Testis (tissue), 3 donors: Measurements from ENCODE around the gene GOLGA5. TPM values are rescaled to one million over a fixed set of nuclear protein-coding genes. Genes with fewer than 3 reads are reported as not detected.
"Not testable (repeated sequence)": the region's sequence is repeated elsewhere in the genome, so short reads cannot be mapped to it uniquely, and the experiment has no call there.

Experiments
- DNase-seq: peaks from one replicate; pipeline ENCODE4 v3.0.0-alpha.2; 2019
- H3K27ac ChIP-seq, 2 donors: fragments of 200-600 bp; sonication (generic); one replicate each; pipeline ENCODE4 v1.5.1; 2019
- H3K27me3 ChIP-seq: fragments of 200-600 bp; sonication (generic); one replicate; pipeline ENCODE4 v1.5.1; 2019
- H3K36me3 ChIP-seq: fragments of 200-600 bp; sonication (generic); one replicate; pipeline ENCODE4 v1.5.1; 2017; ENCODE audit warnings: low read depth; ENCODE audit errors: missing control alignments
- H3K4me1 ChIP-seq: fragments of 200-600 bp; sonication (generic); one replicate; pipeline ENCODE4 v1.5.1; 2019
- H3K4me3 ChIP-seq, 2 donors: fragments of 200-600 bp; sonication (generic); one replicate each; pipeline ENCODE4 v1.5.1; 2017 to 2019
- H3K9me3 ChIP-seq: fragments of 200-600 bp; sonication (generic); one replicate; pipeline ENCODE4 v1.5.1; 2017
- CTCF ChIP-seq, 3 experiments: fragments of 450-650 bp in 2 of 3; fragments of 200-600 bp in 1 of 3; sonication (generic) in 1 of 3; IDR thresholded peaks; one replicate each; pipeline ENCODE4 v1.5.1; 2016 to 2019; ENCODE audit warnings: antibody characterized with exemption in 3 of 3, mild to moderate bottlenecking in 2 of 3, moderate library complexity in 1 of 3
- POLR2A ChIP-seq: fragments of 450-650 bp; IDR thresholded peaks from one replicate; pipeline ENCODE4 v1.6.1; 2017; ENCODE audit warnings: antibody characterized with exemption, mild to moderate bottlenecking, moderate library complexity
- WGBS, 2 donors: methylation state at CpG; one replicate each; pipeline ENCODE4 v1.1.5; 2018; 5-methylcytosine and 5-hydroxymethylcytosine counted together
- intact Hi-C: fragments of 100-400 bp; cut with DNase I; formaldehyde crosslinking; loops from one replicate; pipeline ENCODE4 v1.15.1; 2023; ENCODE audit warnings: low total_unique reads
- polyA plus RNA-seq: library from polyadenylated mRNA; stranded (reverse); fragments of 350-450 nt; fragmentation: Illumina TruSeq; extraction: RNeasy Lipid Tissue Mini Kit (QIAGEN cat#74804); gene quantifications from one replicate; pipeline ENCODE4 v1.2.3, GENCODE V29; 2014; ENCODE audit warnings: low read depth, low replicate concordance; ENCODE audit not compliant: insufficient read depth
- total RNA-seq, 2 donors: library from RNA; depleted of rRNA; stranded (reverse); fragments of >200 nt; gene quantifications; one replicate each; pipeline ENCODE4 v1.2.3, GENCODE V29; 2016

GOLGA5 gene
- total and polyA plus RNA-seq, 3 donors from 2014 or later, result 46.8 to 92.0 (median 78.2) TPM

GRCh38 chr14:92801917-92802316 is 7.8 kb downstream of the GOLGA5 start:
- H3K27ac ChIP-seq, result peak overlapping the region; percentile 52 to 74
- intact Hi-C loops, result no loop called here

GRCh38 chr14:92802678-92803077 is 8.6 kb downstream of the GOLGA5 start:
- Histone ChIP-seq H3K4me1 (peaks cover 28% of the 10 kb centered on the region), H3K27me3 (no peaks in the 10 kb centered on the region), H3K4me3 (no peak overlapping the region), H3K36me3 (no peaks in the 10 kb centered on the region), H3K27ac (peak overlapping the region in 1 of 2 donors; percentile 74), H3K9me3 (no peaks in the 10 kb centered on the region)
- WGBS, 2 donors, result 72 to 91% methylated on average over 2 of the region's 2 CpGs
- TF ChIP-seq CTCF (IDR thresholded peaks at IDR 0.05), result no peak
- TF ChIP-seq POLR2A, result no peak
- no peak for DNase-seq
- intact Hi-C loops, result no loop called here

More at GRCh38 chr14:92801917-92802316, 7.8 kb downstream of the GOLGA5 start:
- no peak for DNase-seq
- peaks cover 28% of the 10 kb centered on the region for H3K4me1 ChIP-seq
- H3K27me3 ChIP-seq, result no peaks in the 10 kb centered on the region
- TF ChIP-seq CTCF (IDR thresholded peaks at IDR 0.05) (no peak), POLR2A (no peak)
- H3K36me3 ChIP-seq, result no peaks in the 10 kb centered on the region
- no peak overlapping the region for H3K4me3 ChIP-seq
- no peaks in the 10 kb centered on the region for H3K9me3 ChIP-seq

GRCh38 chr14:92813201-92813600 is 19.1 kb downstream of the GOLGA5 start:
- DNase-seq, result no peak
- Histone ChIP-seq H3K9me3 (no peaks in the 10 kb centered on the region), H3K27ac (no peak overlapping the region), H3K4me1 (no peaks in the 10 kb centered on the region), H3K27me3 (no peaks in the 10 kb centered on the region), H3K36me3 (no peaks in the 10 kb centered on the region), H3K4me3 (no peak overlapping the region)
- intact Hi-C loops, result no loop called here
- 71 to 78% methylated on average over 3 of the region's 3 CpGs for WGBS, 2 donors
- no peak for TF ChIP-seq CTCF (IDR thresholded peaks at IDR 0.05)
- TF ChIP-seq POLR2A, result no peak

- peak overlapping the region; percentile 10 to 18 for H3K27ac ChIP-seq
- H3K9me3 ChIP-seq, result no peaks in the 10 kb centered on the region
- H3K4me1 ChIP-seq, result peaks cover 7% of the 10 kb centered on the region
- TF ChIP-seq POLR2A, result no peak
- TF ChIP-seq CTCF (IDR thresholded peaks at IDR 0.05), result no peak
- DNase-seq, result no peak
- H3K36me3 ChIP-seq, result no peaks in the 10 kb centered on the region
- H3K4me3 ChIP-seq, result no peak overlapping the region
- intact Hi-C loops, result no loop called here
- no peaks in the 10 kb centered on the region for H3K27me3 ChIP-seq
- 68 to 82% methylated on average over 6 of the region's 6 CpGs for WGBS, 2 donors
Observed at GRCh38 chr14:92819011-92819597, 25.0 kb downstream of the GOLGA5 start.

GRCh38 chr14:92819680-92820535 is 25.8 kb downstream of the GOLGA5 start:
- peak overlapping the region; percentile 18 to 57 for H3K27ac ChIP-seq
- peak; percentile 63 for DNase-seq
- H3K27me3 ChIP-seq, H3K9me3 ChIP-seq, intact Hi-C loops, H3K36me3 ChIP-seq, H3K4me1 ChIP-seq, H3K4me3 ChIP-seq: not testable (repeated sequence)
- WGBS, 2 donors, result 54 to 63% methylated on average over 11 to 13 of the region's 13 CpGs

GRCh38 chr14:92820536-92820840 is 26.4 kb downstream of the GOLGA5 start:
- H3K36me3 ChIP-seq, H3K27ac ChIP-seq, intact Hi-C loops, H3K9me3 ChIP-seq, H3K27me3 ChIP-seq, H3K4me3 ChIP-seq, H3K4me1 ChIP-seq, DNase-seq: not testable (repeated sequence)
- WGBS, 2 donors, result 68 to 82% methylated on average over 5 to 7 of the region's 7 CpGs
